RPMI7951 (cell line): ENCODE results near the gene SH3BP4. TPM values are rescaled to one million over a fixed set of nuclear protein-coding genes. Genes with fewer than 3 reads are reported as not detected.

ENCODE experiments used
- DNase-seq: peaks from one replicate; pipeline ENCODE4 v3.0.0-alpha.2; 2012; ENCODE audit warnings: low read depth
- total RNA-seq: library from RNA; depleted of rRNA; stranded (reverse); fragments of >200 nt; shearing (Covaris generic); gene quantifications from 2 replicates; pipeline ENCODE4 v1.2.3, GENCODE V29; 2014; rRNA removed

The SH3BP4 gene
- 75.8 and 86.6 TPM in 2 replicates for total RNA-seq

DNA sequence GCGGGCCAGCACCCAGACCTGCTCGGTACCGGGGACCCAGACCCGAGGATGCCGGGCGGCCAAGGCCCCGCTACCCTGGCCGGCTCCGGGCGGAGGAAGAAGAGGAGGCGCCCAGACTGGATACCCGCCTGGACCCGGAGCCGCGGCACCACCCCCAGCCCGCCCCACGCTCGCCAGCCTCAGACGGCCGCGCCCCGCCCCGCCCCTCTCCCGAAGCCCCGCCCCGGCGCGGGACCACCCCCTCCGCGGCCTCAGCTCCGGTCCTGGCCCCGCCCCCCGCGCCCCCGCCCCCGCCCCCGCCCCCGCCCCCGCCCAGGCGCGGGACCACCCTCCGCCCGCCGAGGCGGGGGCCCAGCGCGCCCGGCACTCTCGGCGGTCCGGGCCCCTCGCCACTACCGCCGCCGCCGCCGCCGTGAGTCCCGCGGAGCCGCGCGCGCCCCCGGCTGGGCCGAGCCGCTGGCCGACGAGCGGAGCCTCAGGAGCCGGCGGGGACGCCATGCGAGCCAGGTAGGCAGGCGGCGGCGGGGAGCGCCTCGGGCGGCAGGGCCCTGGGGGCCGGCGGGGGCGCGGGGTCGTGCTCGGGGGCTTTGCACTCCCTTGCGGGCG lies at the start of gene SH3BP4:
TSS of gene SH3BP4 (plus strand) at position 354 of the 606 bp plus-strand sequence. CDS start 82,986 bp downstream, outside the sequence.
- DNase-seq, result peak; percentile 83

DNA sequence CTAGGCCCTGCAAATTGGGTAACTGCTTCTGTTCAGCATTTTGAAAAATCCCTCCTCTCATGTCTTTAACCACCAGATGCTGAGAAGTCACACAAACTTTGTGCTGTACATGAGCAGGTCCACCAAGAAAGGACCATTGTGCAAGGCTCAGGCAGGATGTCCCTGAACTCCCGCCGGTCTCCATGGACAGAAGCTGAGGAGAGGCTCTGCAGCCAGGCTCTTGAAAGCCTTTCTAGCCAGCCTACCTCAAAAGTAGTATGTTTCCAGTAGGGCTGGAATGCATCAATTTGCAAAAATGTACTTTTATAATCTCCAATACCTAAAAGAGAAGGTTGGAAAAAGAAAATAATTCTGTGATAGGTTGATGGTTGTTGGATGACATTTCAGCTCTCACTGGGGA lies 47.0 kb upstream of the SH3BP4 start:
- DNase-seq, result no peak

- peak; percentile 79 for DNase-seq
Observed at GRCh38 chr2:234905547-234906265, 46.1 kb upstream of the SH3BP4 start.

DNA sequence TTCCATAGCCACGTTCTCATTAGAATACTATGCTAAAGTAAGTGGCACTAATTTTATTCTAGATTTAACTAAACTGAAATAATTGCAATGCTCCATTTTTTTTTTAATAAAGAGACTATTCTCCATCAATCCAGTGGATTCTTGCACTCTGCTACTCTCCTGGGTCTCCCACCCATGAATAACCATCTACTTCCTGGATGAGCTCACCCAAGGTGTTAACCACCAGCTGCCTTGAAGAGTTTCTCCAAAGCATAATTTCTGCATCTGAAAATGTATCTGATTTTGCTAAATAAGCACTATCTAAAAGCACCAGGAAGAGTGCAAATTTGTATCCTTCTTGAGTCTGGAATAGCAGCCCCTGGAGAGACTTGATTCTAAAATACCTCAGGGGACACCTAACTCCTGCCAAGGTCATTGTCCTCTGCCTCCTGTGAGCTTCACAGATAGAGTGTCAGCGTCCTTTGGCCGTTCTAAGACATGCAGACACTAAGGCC lies 41.6 kb upstream of the SH3BP4 start:
- peak; percentile 18 for DNase-seq

DNA sequence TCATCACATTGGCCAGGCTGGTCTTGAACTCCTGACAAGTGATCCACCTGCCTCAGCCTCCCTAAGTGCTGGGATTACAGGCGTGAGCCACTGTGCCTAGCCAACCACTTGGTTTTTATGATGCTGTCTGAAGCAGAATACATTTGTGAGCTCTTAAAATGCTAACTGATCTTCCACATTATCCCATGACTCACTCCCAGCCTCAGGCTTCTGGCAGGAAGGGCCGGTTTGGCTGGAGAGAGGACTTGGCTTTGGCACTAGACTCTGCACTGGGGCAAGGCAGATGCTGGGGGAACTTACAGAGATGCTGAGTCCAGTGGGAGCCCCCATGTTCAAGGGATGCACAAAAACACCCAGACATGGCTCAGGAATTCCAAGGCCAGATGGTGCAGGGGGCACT lies 40.5 kb upstream of the SH3BP4 start:
- DNase-seq, result peak; percentile 97

GRCh38 chr2:234912437-234912836 lies 39.4 kb upstream of the SH3BP4 start:
- peak; percentile 14 for DNase-seq

DNA sequence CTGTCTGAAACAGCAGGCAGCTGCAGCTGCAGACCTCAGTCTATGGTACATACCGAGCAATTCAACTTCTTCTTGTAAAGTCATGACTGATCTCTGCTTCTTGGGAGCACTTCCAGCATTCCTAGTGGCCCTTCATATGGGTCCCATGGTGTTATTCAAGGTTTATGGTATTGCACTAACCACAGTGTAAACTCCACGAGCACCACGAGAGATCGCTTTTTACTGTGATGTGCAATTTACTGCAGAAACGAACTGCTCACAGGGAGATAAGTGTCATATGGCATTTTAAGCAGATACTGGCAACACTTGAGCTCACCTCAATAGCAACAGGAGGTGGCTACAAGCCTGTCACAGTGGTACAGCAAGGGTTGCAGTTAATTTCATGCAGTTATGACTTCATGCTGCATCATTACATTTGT lies 38.6 kb upstream of the SH3BP4 start:
- peak; percentile 60 for DNase-seq

- DNase-seq, result no peak
Observed at GRCh38 chr2:234914371-234915154, 37.3 kb upstream of the SH3BP4 start.

GRCh38 chr2:234916674-234917073 lies 35.1 kb upstream of the SH3BP4 start:
- no peak for DNase-seq

DNA sequence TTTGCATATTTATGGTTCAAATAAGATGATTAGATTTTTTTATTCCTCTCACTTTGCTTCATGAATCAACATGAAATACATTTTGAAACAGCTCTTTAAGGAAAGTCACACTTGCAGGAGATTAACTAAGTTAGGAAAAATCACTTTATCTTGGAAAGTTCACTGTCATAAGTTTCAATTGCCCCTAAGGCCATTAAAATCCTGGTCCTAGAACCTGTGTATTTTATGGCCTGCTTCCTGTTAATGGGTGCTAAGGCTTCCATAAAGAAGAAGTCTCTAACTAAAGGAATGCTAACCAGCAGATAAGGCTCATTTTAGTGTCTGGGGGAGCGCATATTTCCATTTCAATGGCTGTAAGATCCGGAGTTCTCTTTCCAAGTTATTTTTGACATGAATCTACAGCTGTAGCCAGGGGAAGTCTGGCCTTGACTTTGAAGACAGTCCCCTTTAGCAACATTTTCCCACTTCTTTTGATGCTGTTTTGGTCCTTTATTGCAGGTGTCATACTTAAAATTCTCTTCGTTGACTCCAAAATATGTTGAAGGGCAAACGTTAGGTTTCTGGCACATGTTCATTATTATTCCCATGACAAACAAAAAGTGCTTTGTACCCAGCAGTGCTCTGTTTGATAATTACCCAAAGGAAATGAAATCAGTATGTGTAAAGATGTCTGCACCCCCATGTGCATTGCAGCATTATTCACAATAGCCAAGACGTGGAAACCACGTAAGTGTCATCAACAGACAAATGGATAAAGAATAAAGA lies 34.4 kb upstream of the SH3BP4 start:
- DNase-seq, result peak; percentile 50

DNA sequence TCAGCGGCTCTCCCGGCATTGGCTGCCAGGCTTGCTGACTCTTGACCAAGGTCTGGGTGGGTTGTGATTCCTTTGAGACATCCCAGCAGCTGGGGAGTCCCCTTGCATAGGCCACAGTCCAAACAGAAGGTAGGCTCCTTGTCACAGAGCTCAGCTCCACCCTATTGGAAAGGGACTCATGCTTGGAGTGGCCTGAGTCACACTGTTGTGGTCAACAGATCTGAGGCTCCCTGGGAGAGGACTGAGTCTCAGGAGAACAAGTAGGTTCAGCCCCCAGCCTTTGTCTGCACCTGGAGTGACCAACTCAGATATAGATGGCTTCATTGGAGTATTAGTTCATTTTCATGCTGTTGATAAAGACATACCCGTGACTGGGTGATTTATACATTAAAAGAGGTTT lies 32.1 kb upstream of the SH3BP4 start:
- DNase-seq, result peak; percentile 83

GRCh38 chr2:234920836-234921235 lies 31.0 kb upstream of the SH3BP4 start:
- no peak for DNase-seq

- DNase-seq, result no peak
Observed at GRCh38 chr2:234929002-234929401, 22.8 kb upstream of the SH3BP4 start.

DNA sequence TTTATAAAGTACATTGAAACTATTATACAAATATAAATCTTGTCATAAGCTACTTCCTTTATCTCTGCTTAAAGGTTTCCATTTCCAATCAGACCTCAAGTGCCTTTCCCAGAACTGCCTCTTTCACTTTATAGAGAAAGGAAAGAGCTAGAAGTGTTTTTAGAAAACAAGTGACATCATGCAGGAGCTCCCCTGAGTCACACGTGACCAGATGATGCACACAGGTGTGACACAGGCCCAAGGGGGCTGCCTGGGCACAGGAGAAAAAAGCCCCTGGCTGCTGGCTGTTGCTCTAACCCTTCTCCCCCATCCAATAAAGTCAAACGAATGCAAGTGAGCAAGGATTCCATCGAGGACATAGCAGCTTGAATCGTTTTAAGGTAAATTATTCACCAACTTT lies 21.4 kb upstream of the SH3BP4 start:
- DNase-seq, result no peak

DNA sequence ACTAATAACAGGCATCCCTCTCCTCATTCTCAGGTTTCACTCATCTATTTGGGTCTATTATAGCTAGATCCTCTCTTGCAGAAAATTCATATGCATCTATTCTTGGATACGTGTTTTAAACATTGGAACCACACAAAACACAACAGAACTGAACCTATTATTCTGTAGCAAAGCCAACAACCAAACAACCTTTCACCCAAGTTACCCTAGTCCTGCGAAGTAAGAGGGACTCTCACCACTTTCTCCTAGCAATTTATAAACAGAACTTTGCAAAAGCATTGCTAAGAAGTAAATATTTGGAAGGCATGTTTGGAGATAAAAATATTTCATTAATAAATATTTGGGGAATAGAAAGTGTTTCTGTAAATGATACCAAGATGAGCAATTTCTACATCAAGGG lies 20.4 kb upstream of the SH3BP4 start:
- DNase-seq, result no peak

DNA sequence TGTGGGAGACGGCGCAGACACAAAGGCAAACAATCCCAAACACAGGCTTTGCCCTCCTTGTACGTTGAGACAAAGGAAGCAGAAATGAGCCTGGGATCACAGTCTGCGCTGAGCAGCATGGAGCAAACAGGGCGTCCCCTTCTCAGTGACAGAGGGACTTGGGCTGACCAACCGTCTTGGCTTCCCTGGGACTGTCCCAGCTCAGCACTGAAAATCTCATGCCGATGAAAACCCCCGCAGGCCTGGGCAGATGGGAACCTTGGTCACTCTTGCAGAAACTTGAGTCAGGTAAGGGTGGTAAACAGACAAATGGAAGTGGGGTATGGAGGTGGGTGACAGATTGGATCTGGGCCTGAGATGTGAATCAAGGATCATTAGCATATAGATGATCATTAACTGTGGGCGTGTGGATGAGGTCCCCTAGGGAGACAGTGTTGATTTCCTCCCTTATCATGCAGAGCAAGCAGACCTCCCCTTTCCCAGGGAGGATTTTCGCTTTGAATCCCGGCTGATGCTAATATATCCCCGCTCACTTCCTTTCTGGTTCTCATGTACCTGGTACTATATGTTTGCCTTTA lies 19.1 kb upstream of the SH3BP4 start:
- no peak for DNase-seq

GRCh38 chr2:234935311-234935710 lies 16.5 kb upstream of the SH3BP4 start:
- DNase-seq, result no peak

GRCh38 chr2:234939576-234939975 lies 12.2 kb upstream of the SH3BP4 start:
- DNase-seq, result no peak

DNA sequence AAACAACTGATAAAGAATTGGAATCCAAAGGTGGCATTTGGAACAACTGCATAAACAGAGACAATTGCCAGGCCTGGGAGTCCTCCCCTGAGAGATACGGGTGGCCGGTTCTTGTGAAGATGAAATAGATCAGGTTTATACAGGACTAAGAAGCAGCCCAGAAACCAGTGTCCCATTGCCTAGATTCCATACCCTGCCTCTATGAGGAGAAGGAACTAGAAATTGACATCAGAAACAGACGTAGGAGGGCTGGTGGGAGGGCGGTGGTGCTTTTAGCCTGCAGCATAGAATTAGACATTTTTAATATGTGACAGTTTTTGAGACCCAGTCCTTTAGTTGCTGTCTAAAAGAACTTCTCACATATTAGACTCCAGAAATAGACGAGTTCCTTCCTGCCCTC lies 11.8 kb upstream of the SH3BP4 start:
- DNase-seq, result no peak

GRCh38 chr2:234940527-234940926 lies 11.3 kb upstream of the SH3BP4 start:
- no peak for DNase-seq

DNA sequence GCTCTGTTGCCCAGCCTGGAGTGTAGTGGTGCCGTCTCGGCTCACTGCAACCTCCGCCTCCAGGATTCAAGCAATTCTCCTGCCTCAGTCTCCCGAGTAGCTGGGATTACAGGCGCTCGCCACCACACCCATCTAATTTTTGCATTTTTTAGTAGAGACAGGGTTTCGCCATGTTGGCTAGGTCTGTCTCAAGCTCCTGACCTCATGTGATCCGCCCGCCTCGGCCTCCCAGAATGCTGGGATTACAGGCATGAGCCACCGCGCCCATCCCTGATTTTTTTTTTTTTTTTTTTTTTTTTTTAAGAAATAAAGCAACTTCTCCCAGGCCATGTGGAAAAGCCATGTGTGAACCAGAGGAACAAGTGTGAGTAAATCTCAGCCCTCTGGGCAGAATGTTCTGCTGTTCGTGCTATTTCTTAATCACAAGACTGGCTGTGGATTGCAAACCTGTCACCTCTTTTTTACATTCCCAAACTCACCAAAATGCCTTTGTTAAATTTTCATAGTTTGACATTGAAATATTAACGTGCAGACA lies 6.4 kb upstream of the SH3BP4 start:
- DNase-seq, result no peak
